Thoracic aorta (tissue), 2 donors: Measurements from ENCODE around the gene DECR2. TPM values are rescaled to one million over a fixed set of nuclear protein-coding genes. Genes with fewer than 3 reads are reported as not detected.
"Not testable (repeated sequence)": the region's sequence is repeated elsewhere in the genome, so short reads cannot be mapped to it uniquely, and the experiment has no call there.

Experiments used
- ATAC-seq: fragments of 150-250 bp; one replicate; pipeline ENCODE4 v1.8.0; 2017; ENCODE audit warnings: low read depth; ENCODE audit not compliant: insufficient number of reproducible peaks, low FRiP score
- DNase-seq: peaks from one replicate; pipeline ENCODE4 v3.0.0-alpha.2; 2020; ENCODE audit warnings: low spot score
- H3K27ac ChIP-seq, 2 donors: fragments of 200-600 bp; sonication (generic); 1 replicate in 1 of 2; 2 replicates in 1 of 2; pipeline ENCODE4 v1.5.1; 2016; ENCODE audit warnings: mild to moderate bottlenecking in 2 of 2, moderate library complexity in 2 of 2
- H3K27me3 ChIP-seq: fragments of 200-600 bp; sonication (generic); replicated peaks from 2 replicates; pipeline ENCODE4 v1.6.0; 2016; ENCODE audit warnings: mild to moderate bottlenecking; ENCODE audit not compliant: insufficient read depth
- H3K36me3 ChIP-seq: fragments of 200-600 bp; sonication (generic); one replicate; pipeline ENCODE4 v1.5.1; 2016
- H3K4me1 ChIP-seq, 2 donors: fragments of 200-600 bp; sonication (generic); 1 replicate in 1 of 2; 2 replicates in 1 of 2; pipeline versions ENCODE4 v1.5.1 to v1.6.0; 2016; ENCODE audit warnings: low read depth in 2 of 2, mild to moderate bottlenecking in 1 of 2; ENCODE audit not compliant: control insufficient read depth in 1 of 2
- H3K4me3 ChIP-seq: fragments of 200-600 bp; sonication (generic); 2 replicates; pipeline ENCODE4 v1.5.1; 2016; ENCODE audit warnings: mild to moderate bottlenecking
- H3K9me3 ChIP-seq: fragments of 200-600 bp; sonication (generic); 2 replicates; pipeline ENCODE4 v1.5.1; 2016
- total RNA-seq, 2 donors: library from RNA; depleted of rRNA; stranded (reverse); fragments of >200 nt; gene quantifications; one replicate each; pipeline versions ENCODE4 v1.1.0 to v1.2.3, GENCODE V29; 2016
- TF ChIP-seq, protein P1 (sequence below): fragments of 200-600 bp; sonication (generic); IDR thresholded peaks from one replicate; pipeline ENCODE4 v1.5.1; 2019; ENCODE audit warnings: antibody characterized with exemption

Gene DECR2
- total RNA-seq, 2 donors from 2014 or later = 24.1 to 25.6 TPM

- no peak overlapping the region for H3K4me3 ChIP-seq
- TF ChIP-seq, protein P1, sequence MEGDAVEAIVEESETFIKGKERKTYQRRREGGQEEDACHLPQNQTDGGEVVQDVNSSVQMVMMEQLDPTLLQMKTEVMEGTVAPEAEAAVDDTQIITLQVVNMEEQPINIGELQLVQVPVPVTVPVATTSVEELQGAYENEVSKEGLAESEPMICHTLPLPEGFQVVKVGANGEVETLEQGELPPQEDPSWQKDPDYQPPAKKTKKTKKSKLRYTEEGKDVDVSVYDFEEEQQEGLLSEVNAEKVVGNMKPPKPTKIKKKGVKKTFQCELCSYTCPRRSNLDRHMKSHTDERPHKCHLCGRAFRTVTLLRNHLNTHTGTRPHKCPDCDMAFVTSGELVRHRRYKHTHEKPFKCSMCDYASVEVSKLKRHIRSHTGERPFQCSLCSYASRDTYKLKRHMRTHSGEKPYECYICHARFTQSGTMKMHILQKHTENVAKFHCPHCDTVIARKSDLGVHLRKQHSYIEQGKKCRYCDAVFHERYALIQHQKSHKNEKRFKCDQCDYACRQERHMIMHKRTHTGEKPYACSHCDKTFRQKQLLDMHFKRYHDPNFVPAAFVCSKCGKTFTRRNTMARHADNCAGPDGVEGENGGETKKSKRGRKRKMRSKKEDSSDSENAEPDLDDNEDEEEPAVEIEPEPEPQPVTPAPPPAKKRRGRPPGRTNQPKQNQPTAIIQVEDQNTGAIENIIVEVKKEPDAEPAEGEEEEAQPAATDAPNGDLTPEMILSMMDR = no peak
- no peaks in the 10 kb centered on the region for H3K27me3 ChIP-seq
- ATAC-seq (no peak), DNase-seq (no peak)
- peaks cover under 1% of the 10 kb centered on the region for H3K36me3 ChIP-seq
- no peaks in the 10 kb centered on the region for H3K4me1 ChIP-seq
- no peaks in the 10 kb centered on the region for H3K9me3 ChIP-seq
- no peak overlapping the region for H3K27ac ChIP-seq
These were observed 40.3 kb upstream of the DECR2 start for GRCh38 chr16:361341-361871.

DNA sequence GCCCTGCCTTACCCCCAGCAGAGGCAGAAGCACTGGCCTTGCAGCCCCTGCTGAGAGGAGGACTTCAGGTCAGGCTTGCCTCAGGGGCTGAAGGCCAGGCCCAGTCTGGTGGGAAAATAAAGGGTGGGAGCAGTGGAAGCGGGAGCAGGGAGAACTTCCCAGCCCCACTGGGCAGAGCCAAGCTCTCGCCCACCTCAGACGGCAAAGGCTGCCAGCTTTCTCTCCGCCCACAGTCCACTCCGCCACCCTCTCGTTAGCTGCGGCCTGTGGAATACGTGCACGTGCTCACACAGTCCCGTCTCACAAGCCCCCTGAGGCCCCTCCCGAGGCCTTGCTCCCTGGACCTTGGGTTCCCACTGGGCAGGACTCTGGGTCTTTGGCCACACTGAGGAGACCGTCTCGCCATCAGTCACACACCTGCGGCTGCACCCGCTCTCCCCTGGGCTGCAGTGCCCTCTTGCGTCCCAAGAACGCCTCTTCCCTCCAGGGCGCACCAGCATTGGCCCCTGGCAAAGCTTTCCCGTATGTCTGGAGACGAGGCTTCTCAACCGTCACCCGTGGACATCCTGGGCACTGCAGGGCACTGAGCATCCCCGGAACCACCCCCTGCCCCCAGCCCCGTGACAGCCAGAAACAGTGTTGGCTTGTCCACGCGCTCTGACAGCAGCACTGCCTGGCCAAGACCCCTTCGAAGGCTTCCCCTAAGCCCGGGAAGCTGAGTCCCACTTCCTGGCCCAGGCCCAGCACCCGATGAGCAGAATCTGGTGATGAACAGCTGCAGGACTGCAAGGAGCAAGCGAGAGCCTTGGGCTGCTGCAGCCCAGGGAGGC, 39.6 kb upstream of the DECR2 start:
- no peak for ATAC-seq

GRCh38 chr16:362702-362999, 39.0 kb upstream of the DECR2 start:
- DNase-seq, ATAC-seq: not testable (repeated sequence)
- H3K36me3 ChIP-seq = peaks cover 11% of the 10 kb centered on the region

More for the DNA sequence above, 39.6 kb upstream of the DECR2 start:
- no peaks in the 10 kb centered on the region for H3K27me3 ChIP-seq
- no peaks in the 10 kb centered on the region for H3K9me3 ChIP-seq
- no peak overlapping the region for H3K27ac ChIP-seq
- TF ChIP-seq, protein P1 = peak; percentile 64
- no peak for DNase-seq
- H3K4me3 ChIP-seq = no peak overlapping the region
- H3K36me3 ChIP-seq = peaks cover 6% of the 10 kb centered on the region
- no peaks in the 10 kb centered on the region for H3K4me1 ChIP-seq

DNA sequence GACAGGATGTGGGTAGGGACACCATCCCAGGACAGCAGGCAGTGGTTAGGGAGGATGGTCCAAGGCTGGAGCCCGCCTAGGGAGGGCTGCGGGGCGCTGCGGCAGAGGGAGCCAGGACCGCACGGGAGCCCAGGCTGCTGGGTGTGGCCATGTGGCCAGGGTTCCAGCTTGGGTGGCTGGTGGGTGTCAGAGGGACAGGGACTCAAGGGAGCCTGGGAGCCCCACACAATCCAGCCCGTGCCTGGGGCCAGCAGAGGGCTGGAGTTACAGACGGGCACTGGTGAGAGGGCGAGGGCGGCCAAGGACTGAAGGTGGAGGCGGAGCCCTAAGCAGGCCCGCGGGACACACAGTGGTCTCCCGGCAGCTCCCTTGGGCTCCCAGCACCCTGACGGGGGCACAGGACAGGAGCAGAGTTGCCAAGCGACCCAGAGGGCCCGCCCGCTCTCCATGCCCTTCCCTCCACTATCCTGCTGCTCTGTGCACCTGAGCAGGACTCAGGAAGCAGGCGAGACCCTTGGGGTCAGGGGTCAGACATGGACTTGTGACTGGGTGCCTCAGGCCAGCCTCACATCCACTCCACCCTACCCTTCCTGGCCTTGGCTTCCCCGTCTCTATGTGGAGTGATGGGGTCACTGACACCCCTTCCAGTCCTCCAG, 38.4 kb upstream of the DECR2 start:
- Histone ChIP-seq H3K27ac (no peak overlapping the region), H3K36me3 (peaks cover 17% of the 10 kb centered on the region), H3K4me3 (no peak overlapping the region), H3K27me3 (no peaks in the 10 kb centered on the region), H3K9me3 (no peaks in the 10 kb centered on the region), H3K4me1 (no peaks in the 10 kb centered on the region)
- TF ChIP-seq, protein P1 = no peak
- no peak for ATAC-seq
- DNase-seq = no peak

More at GRCh38 chr16:362702-362999, 39.0 kb upstream of the DECR2 start:
- H3K27ac ChIP-seq, H3K4me3 ChIP-seq, H3K4me1 ChIP-seq, H3K9me3 ChIP-seq, H3K27me3 ChIP-seq: not testable (repeated sequence)

DNA sequence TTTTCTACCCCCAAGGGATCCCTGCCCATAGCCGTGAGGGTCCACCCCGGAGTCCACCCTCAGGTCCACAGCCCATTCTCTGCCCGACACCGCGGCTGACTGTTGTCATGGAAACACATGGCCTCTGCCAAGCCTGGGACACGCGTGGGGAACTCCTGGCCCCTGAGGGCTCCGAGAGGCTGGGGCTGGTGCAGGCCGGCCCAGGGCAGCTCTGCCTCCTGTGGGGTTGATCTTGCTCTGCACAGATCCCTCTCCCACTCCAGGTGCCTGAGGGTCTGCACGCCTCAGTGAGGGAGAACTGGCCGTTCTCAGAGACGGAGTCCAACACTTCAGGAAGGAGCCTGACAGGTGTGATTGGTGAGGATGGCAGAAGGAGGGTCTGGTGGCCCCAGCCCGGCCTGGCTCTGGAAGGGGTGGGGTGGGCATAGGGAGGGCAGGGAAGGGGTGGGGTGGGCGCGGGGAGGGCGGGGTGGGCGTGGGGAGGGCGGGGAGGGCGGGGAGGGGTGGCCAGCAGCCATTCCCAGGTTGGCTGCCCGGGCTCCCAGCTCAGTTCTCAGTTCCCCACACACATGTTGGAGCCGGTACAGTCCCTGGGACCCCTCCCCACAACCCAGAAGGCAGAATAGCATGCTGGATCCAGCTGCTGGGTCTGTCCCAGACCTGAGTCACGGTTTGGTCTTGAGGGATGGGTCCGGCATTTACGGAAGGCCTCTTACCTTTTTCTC, 37.8 kb upstream of the DECR2 start:
- Histone ChIP-seq H3K27ac (no peak overlapping the region), H3K4me1 (no peaks in the 10 kb centered on the region), H3K36me3 (peaks cover 24% of the 10 kb centered on the region), H3K4me3 (no peak overlapping the region), H3K27me3 (no peaks in the 10 kb centered on the region), H3K9me3 (no peaks in the 10 kb centered on the region)
- DNase-seq (no peak), ATAC-seq (no peak)
- TF ChIP-seq, protein P1 = no peak
